Natural killer cell (primary cell): Measurements from ENCODE around the gene C5orf34. TPM values are rescaled to one million over a fixed set of nuclear protein-coding genes. Genes with fewer than 3 reads are reported as not detected.

ENCODE experiments used
- ATAC-seq, 3 donors: fragments of 150-1000 bp in 2 of 3; fragments of 200-7000 bp in 1 of 3; cut with Tn5 transposase; 1 replicate in 1 of 3; 2 replicates in 2 of 3; pipeline ENCODE4 v1.10.0; 2021; ENCODE audit warnings: mild to moderate bottlenecking in 2 of 3, moderate library complexity in 2 of 3
- DNase-seq, 2 donors: peaks; one replicate each; pipeline versions ENCODE4 v3.0.0 to v3.0.0-alpha.2; 2013 to 2021; ENCODE audit warnings: mixed read lengths in 1 of 2
- H3K27ac ChIP-seq: one replicate; pipeline ENCODE4 v1.5.1; 2013; ENCODE audit warnings: mild to moderate bottlenecking, low read length
- H3K27me3 ChIP-seq: one replicate; pipeline ENCODE4 v1.6.1; 2013; ENCODE audit warnings: low read length; ENCODE audit not compliant: control insufficient read depth, insufficient read depth
- H3K36me3 ChIP-seq: one replicate; pipeline ENCODE4 v1.6.1; 2013; ENCODE audit warnings: low read length; ENCODE audit not compliant: control insufficient read depth, insufficient read depth
- H3K4me1 ChIP-seq: one replicate; pipeline ENCODE4 v1.6.1; 2013; ENCODE audit warnings: low read length; ENCODE audit not compliant: control insufficient read depth, insufficient read depth
- H3K4me3 ChIP-seq: one replicate; pipeline ENCODE4 v1.5.1; 2013; ENCODE audit warnings: low read length
- H3K9me3 ChIP-seq: one replicate; pipeline ENCODE4 v1.6.1; 2013; ENCODE audit warnings: low read length; ENCODE audit not compliant: control insufficient read depth, insufficient read depth
- H3K27ac Mint-ChIP-seq, 2 donors: one replicate each; pipeline ENCODE4 v1.8.0; 2022; ENCODE audit warnings: mild to moderate bottlenecking in 2 of 2, mixed read lengths in 2 of 2, moderate library complexity in 1 of 2
- H3K27me3 Mint-ChIP-seq, 2 donors: one replicate each; pipeline ENCODE4 v1.8.0; 2022; ENCODE audit warnings: low read depth in 2 of 2, mixed read lengths in 2 of 2
- H3K36me3 Mint-ChIP-seq: one replicate; pipeline ENCODE4 v1.8.0; 2022; ENCODE audit warnings: mixed read lengths
- H3K4me1 Mint-ChIP-seq, 2 donors: one replicate each; pipeline ENCODE4 v1.8.0; 2022; ENCODE audit warnings: mixed read lengths in 2 of 2
- H3K4me3 Mint-ChIP-seq: one replicate; pipeline ENCODE4 v1.8.0; 2022; ENCODE audit warnings: mild to moderate bottlenecking, moderate library complexity, mixed read lengths
- H3K9me3 Mint-ChIP-seq, 2 donors: one replicate each; pipeline ENCODE4 v1.8.0; 2022; ENCODE audit warnings: mixed read lengths in 2 of 2
- CTCF ChIP-seq: fragments of 200-600 bp; IDR thresholded peaks from one replicate; pipeline ENCODE4 v1.8.0; 2022; ENCODE audit warnings: antibody characterized with exemption
- WGBS: methylation state at CpG from one replicate; pipeline ENCODE4 v1.1.7; 2013; ENCODE audit warnings: missing lambda C conversion rate; ENCODE audit not compliant: insufficient coverage; 5-methylcytosine and 5-hydroxymethylcytosine counted together
- intact Hi-C: fragments of 100-400 bp; cut with micrococcal nuclease; formaldehyde crosslinking; loops from one replicate; pipeline ENCODE4 v1.14.2; 2022
- total RNA-seq, 4 donors: library from RNA; stranded (reverse); fragments of 120-200 nt in 1 of 4; gene quantifications; one replicate each; pipeline versions ENCODE4 v1.2.3 to v1.2.4, GENCODE V29; 2013 to 2022

Gene C5orf34
- total RNA-seq, 3 donors from 2014 or later (not counting 1 experiment from before 2014, with no cell fraction given) = 1.1 to 1.8 (median 1.3) TPM

- intact Hi-C loops = no loop called here
- WGBS = 71% methylated on average over 1 of the region's 2 CpGs
- Histone ChIP-seq H3K36me3 (peaks cover 73% of the 10 kb centered on the region), H3K4me3 (no peak overlapping the region), H3K9me3 (no peaks in the 10 kb centered on the region), H3K27me3 (no peaks in the 10 kb centered on the region), H3K27ac (no peak overlapping the region), H3K4me1 (no peaks in the 10 kb centered on the region)
- Mint-ChIP-seq H3K27me3 (no peaks in the 10 kb centered on the region), H3K4me1 (peaks cover 0 to 6% of the 10 kb centered on the region in 2 donors), H3K27ac (no peak overlapping the region), H3K36me3 (peaks cover 13% of the 10 kb centered on the region), H3K9me3 (no peaks in the 10 kb centered on the region), H3K4me3 (no peak overlapping the region)
- no peak for DNase-seq
- no peak for ATAC-seq
- TF ChIP-seq CTCF = no peak
Measured at GRCh38 chr5:43530648-43531047, 15.7 kb upstream of the C5orf34 start.

DNA sequence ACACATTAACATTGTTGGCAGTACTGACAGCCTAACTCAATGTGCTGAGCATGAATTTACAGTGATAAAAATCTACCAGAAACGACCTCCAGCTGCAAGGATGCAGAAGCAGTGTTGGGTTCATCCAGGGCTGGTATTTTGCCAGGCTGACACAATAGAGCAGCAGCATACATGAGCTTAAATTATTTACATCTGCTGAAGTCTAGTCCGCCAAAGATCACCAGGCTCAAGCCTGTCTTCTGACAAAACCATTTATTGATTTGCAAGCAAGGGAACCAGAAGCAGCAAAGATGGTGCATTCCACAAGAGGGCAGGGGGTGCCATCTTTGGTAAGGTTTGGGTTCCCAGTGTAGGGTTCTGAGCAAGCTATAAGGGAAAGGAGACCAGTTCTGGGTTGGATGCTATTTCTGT, 8.7 kb upstream of the C5orf34 start:
- peaks cover 0 to 5% of the 10 kb centered on the region in 2 donors for H3K27me3 Mint-ChIP-seq
- H3K9me3 Mint-ChIP-seq = no peaks in the 10 kb centered on the region
- no peak for ATAC-seq
- TF ChIP-seq CTCF = no peak
- no peak overlapping the region for H3K4me3 Mint-ChIP-seq
- H3K27ac Mint-ChIP-seq = no peak overlapping the region
- WGBS = 94% methylated on average over 2 of the region's 2 CpGs
- Histone ChIP-seq H3K27me3 (no peaks in the 10 kb centered on the region), H3K27ac (no peak overlapping the region), H3K9me3 (no peaks in the 10 kb centered on the region), H3K4me1 (no peaks in the 10 kb centered on the region), H3K36me3 (peaks cover 21% of the 10 kb centered on the region), H3K4me3 (no peak overlapping the region)
- no peak for DNase-seq
- no peaks in the 10 kb centered on the region for H3K4me1 Mint-ChIP-seq
- H3K36me3 Mint-ChIP-seq = peaks cover 7% of the 10 kb centered on the region
- intact Hi-C loops = no loop called here

DNA sequence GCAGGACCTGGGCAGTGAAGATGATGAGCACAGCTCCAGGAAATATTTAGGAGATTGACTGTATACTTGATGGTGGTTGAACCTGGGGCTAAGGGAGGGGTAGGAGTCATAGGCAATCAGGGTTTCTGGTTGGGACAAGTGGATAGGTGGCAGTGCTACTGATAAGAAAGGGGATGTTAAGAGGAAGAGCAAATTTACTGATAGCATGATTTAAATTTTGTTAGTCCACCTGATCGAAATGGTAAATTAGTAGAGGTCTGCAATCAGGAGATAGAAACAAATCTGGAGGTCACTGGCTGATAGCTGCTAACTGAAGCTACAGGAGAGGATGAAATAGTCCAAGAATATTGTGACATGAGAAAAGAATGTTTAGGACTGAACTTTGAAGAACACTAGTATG, 5.7 kb upstream of the C5orf34 start:
- Mint-ChIP-seq H3K27ac (no peak overlapping the region), H3K27me3 (peaks cover 0 to 5% of the 10 kb centered on the region in 2 donors)
- WGBS = 95% methylated on average over 1 of the region's 1 CpG

More for the DNA sequence above, 5.7 kb upstream of the C5orf34 start:
- Mint-ChIP-seq H3K4me1 (peaks cover 2 to 7% of the 10 kb centered on the region in 2 donors), H3K4me3 (no peak overlapping the region), H3K36me3 (no peaks in the 10 kb centered on the region), H3K9me3 (no peaks in the 10 kb centered on the region)
- Histone ChIP-seq H3K27ac (no peak overlapping the region), H3K9me3 (no peaks in the 10 kb centered on the region), H3K4me1 (no peaks in the 10 kb centered on the region), H3K27me3 (no peaks in the 10 kb centered on the region), H3K36me3 (peaks cover 6% of the 10 kb centered on the region), H3K4me3 (no peak overlapping the region)
- DNase-seq = no peak
- no peak for ATAC-seq
- no peak for TF ChIP-seq CTCF
- intact Hi-C loops = no loop called here
